Measurements from ENCODE around the gene TXNDC12.
"Not testable (repeated sequence)": the region's sequence is repeated elsewhere in the genome, so short reads cannot be mapped to it uniquely, and the experiment has no call there.

The TXNDC12 gene

GRCh38 chr1:52055066-52055865, at the start of gene TXNDC12:
Gene TXNDC12 (minus strand): TSS chr1:52055191. CDS start chr1:52055096, 95 bp downstream.
- in situ Hi-C loops (cut with MboI; ENCODE audit: low sequenced_read_pairs), result no loop called here

GRCh38 chr1:52102336-52103013, 47.5 kb upstream of the TXNDC12 start:
- in situ Hi-C loops (cut with MboI; ENCODE audit: low sequenced_read_pairs), result no loop called here

- in situ Hi-C loops (cut with MboI; ENCODE audit: low sequenced_read_pairs), result no loop called here
Observed at GRCh38 chr1:52098139-52098871, 43.3 kb upstream of the TXNDC12 start.

- in situ Hi-C loops (cut with MboI; ENCODE audit: low sequenced_read_pairs), result no loop called here
Observed at GRCh38 chr1:52096216-52096615, 41.2 kb upstream of the TXNDC12 start.

GRCh38 chr1:52094300-52094699, 39.3 kb upstream of the TXNDC12 start:
- in situ Hi-C loops (cut with MboI; ENCODE audit: low sequenced_read_pairs), result not testable (repeated sequence)

- in situ Hi-C loops (cut with MboI; ENCODE audit: low sequenced_read_pairs), result not testable (repeated sequence)
Observed at GRCh38 chr1:52087892-52088291, 32.9 kb upstream of the TXNDC12 start.

- in situ Hi-C loops (cut with MboI; ENCODE audit: low sequenced_read_pairs), result no loop called here
Observed at GRCh38 chr1:52080014-52080415, 25.0 kb upstream of the TXNDC12 start.

- in situ Hi-C loops (cut with MboI; ENCODE audit: low sequenced_read_pairs), result not testable (repeated sequence)
Observed at GRCh38 chr1:52077277-52077676, 22.3 kb upstream of the TXNDC12 start.

- in situ Hi-C loops (cut with MboI; ENCODE audit: low sequenced_read_pairs), result no loop called here
Observed at GRCh38 chr1:52072291-52072690, 17.3 kb upstream of the TXNDC12 start.

- in situ Hi-C loops (cut with MboI; ENCODE audit: low sequenced_read_pairs), result no loop called here
Observed at GRCh38 chr1:52070704-52071103, 15.7 kb upstream of the TXNDC12 start.

- in situ Hi-C loops (cut with MboI; ENCODE audit: low sequenced_read_pairs), result no loop called here
Observed at GRCh38 chr1:52063192-52063591, 8.2 kb upstream of the TXNDC12 start.

GRCh38 chr1:52060822-52061221, 5.8 kb upstream of the TXNDC12 start:
- in situ Hi-C loops (cut with MboI; ENCODE audit: low sequenced_read_pairs), result no loop called here

- in situ Hi-C loops (cut with MboI; ENCODE audit: low sequenced_read_pairs), result no loop called here
Observed at GRCh38 chr1:52059888-52060287, 4.9 kb upstream of the TXNDC12 start.

GRCh38 chr1:52059321-52059720, 4.3 kb upstream of the TXNDC12 start:
- in situ Hi-C loops (cut with MboI; ENCODE audit: low sequenced_read_pairs), result no loop called here

- in situ Hi-C loops (cut with MboI; ENCODE audit: low sequenced_read_pairs), result no loop called here
Observed at GRCh38 chr1:52057876-52058415, 3.0 kb upstream of the TXNDC12 start.

- in situ Hi-C loops (cut with MboI; ENCODE audit: low sequenced_read_pairs), result no loop called here
Observed at GRCh38 chr1:52057255-52057654, 2.3 kb upstream of the TXNDC12 start.

- in situ Hi-C loops (cut with MboI; ENCODE audit: low sequenced_read_pairs), result no loop called here
Observed at GRCh38 chr1:52056937-52057231, 1.9 kb upstream of the TXNDC12 start.

- in situ Hi-C loops (cut with MboI; ENCODE audit: low sequenced_read_pairs), result no loop called here
Observed at GRCh38 chr1:52056163-52056936, 1.4 kb upstream of the TXNDC12 start, which contains the start of gene BTF3L4. Gene BTF3L4 (plus strand): TSS chr1:52056295. CDS start chr1:52059848, 3,553 bp downstream.

GRCh38 chr1:52055866-52056162, 823 bp upstream of the TXNDC12 start:
- in situ Hi-C loops (cut with MboI; ENCODE audit: low sequenced_read_pairs), result no loop called here

- in situ Hi-C loops (cut with MboI; ENCODE audit: low sequenced_read_pairs), result no loop called here
Observed at GRCh38 chr1:52054496-52055065, 410 bp downstream of the TXNDC12 start.

GRCh38 chr1:52053862-52054261, 1.1 kb downstream of the TXNDC12 start:
- in situ Hi-C loops (cut with MboI; ENCODE audit: low sequenced_read_pairs), result no loop called here
